MM.1S (cell line): Measurements from ENCODE around the gene SETD2.
"Not testable (repeated sequence)": the region's sequence is repeated elsewhere in the genome, so short reads cannot be mapped to it uniquely, and the experiment has no call there.

Source experiments
- DNase-seq: peaks from one replicate; pipeline ENCODE4 v3.0.0-alpha.2; 2015
- H2AFZ ChIP-seq: fragments of 300-600 bp; sonication (generic); 2 replicates; pipeline ENCODE4 v1.6.0; 2016; ENCODE audit warnings: antibody characterized with exemption, low read length
- H3F3A ChIP-seq: fragments of 300-600 bp; sonication (generic); 2 replicates; pipeline ENCODE4 v1.6.1; 2016; ENCODE audit warnings: mild to moderate bottlenecking, antibody characterized with exemption, low read length, moderate library complexity, mixed read lengths; ENCODE audit not compliant: insufficient read depth
- H3K27ac ChIP-seq: fragments of 300-600 bp; sonication (generic); 2 replicates; pipeline ENCODE4 v1.5.1; 2016; ENCODE audit warnings: mild to moderate bottlenecking, low read length
- H3K27me3 ChIP-seq: fragments of 300-600 bp; sonication (generic); replicated peaks from 2 replicates; pipeline ENCODE4 v1.6.0; 2016; ENCODE audit warnings: low read length; ENCODE audit not compliant: insufficient read depth
- H3K36me3 ChIP-seq: fragments of 300-600 bp; sonication (generic); replicated peaks from 2 replicates; pipeline ENCODE4 v1.6.1; 2016; ENCODE audit warnings: mild to moderate bottlenecking, low read length, mixed read lengths; ENCODE audit not compliant: insufficient read depth
- H3K4me1 ChIP-seq: fragments of 300-600 bp; sonication (generic); 2 replicates; pipeline ENCODE4 v1.6.1; 2016; ENCODE audit warnings: low read length, mixed read lengths
- H3K4me2 ChIP-seq: fragments of 300-600 bp; sonication (generic); 2 replicates; pipeline ENCODE4 v1.6.0; 2016; ENCODE audit warnings: low read depth, low read length
- H3K4me3 ChIP-seq: fragments of 300-600 bp; sonication (generic); 2 replicates; pipeline ENCODE4 v1.5.1; 2016; ENCODE audit warnings: low read length, mixed read lengths
- H3K79me2 ChIP-seq: fragments of 300-600 bp; sonication (generic); 2 replicates; pipeline ENCODE4 v1.6.1; 2016; ENCODE audit warnings: mixed run types, low read length, mixed read lengths
- H3K9ac ChIP-seq: fragments of 300-600 bp; sonication (generic); 2 replicates; pipeline ENCODE4 v1.6.1; 2016; ENCODE audit warnings: low read length, mixed read lengths
- H3K9me2 ChIP-seq: fragments of 300-600 bp; sonication (generic); replicated peaks from 2 replicates; pipeline ENCODE4 v1.6.1; 2016; ENCODE audit warnings: mild to moderate bottlenecking, low read length, mixed read lengths; ENCODE audit not compliant: insufficient read depth
- H3K9me3 ChIP-seq: fragments of 300-600 bp; sonication (generic); replicated peaks from 2 replicates; pipeline ENCODE4 v1.6.1; 2016; ENCODE audit warnings: mild to moderate bottlenecking, low read length, mixed read lengths; ENCODE audit not compliant: insufficient read depth
- H4K20me1 ChIP-seq: fragments of 300-600 bp; sonication (generic); 2 replicates; pipeline ENCODE4 v1.6.1; 2016; ENCODE audit warnings: mild to moderate bottlenecking, low read length, moderate library complexity, mixed read lengths; ENCODE audit not compliant: insufficient read depth
- CTCF ChIP-seq: fragments of 300-600 bp; sonication (generic); IDR thresholded peaks from 2 replicates; pipeline ENCODE4 v1.5.1; 2016; ENCODE audit warnings: antibody characterized with exemption, low read length, mixed read lengths
- EZH2 ChIP-seq: fragments of 300-600 bp; sonication (generic); optimal IDR thresholded peaks from 2 replicates; pipeline ENCODE3; 2017; ENCODE audit warnings: low read depth, mild to moderate bottlenecking, antibody characterized with exemption, low read length, mixed read lengths
- EZH2phosphoT487 ChIP-seq: fragments of 300-600 bp; sonication (generic); IDR thresholded peaks from 2 replicates; pipeline ENCODE4 v1.6.1; 2018; ENCODE audit warnings: antibody characterized with exemption, low read length

Gene SETD2, protein sequence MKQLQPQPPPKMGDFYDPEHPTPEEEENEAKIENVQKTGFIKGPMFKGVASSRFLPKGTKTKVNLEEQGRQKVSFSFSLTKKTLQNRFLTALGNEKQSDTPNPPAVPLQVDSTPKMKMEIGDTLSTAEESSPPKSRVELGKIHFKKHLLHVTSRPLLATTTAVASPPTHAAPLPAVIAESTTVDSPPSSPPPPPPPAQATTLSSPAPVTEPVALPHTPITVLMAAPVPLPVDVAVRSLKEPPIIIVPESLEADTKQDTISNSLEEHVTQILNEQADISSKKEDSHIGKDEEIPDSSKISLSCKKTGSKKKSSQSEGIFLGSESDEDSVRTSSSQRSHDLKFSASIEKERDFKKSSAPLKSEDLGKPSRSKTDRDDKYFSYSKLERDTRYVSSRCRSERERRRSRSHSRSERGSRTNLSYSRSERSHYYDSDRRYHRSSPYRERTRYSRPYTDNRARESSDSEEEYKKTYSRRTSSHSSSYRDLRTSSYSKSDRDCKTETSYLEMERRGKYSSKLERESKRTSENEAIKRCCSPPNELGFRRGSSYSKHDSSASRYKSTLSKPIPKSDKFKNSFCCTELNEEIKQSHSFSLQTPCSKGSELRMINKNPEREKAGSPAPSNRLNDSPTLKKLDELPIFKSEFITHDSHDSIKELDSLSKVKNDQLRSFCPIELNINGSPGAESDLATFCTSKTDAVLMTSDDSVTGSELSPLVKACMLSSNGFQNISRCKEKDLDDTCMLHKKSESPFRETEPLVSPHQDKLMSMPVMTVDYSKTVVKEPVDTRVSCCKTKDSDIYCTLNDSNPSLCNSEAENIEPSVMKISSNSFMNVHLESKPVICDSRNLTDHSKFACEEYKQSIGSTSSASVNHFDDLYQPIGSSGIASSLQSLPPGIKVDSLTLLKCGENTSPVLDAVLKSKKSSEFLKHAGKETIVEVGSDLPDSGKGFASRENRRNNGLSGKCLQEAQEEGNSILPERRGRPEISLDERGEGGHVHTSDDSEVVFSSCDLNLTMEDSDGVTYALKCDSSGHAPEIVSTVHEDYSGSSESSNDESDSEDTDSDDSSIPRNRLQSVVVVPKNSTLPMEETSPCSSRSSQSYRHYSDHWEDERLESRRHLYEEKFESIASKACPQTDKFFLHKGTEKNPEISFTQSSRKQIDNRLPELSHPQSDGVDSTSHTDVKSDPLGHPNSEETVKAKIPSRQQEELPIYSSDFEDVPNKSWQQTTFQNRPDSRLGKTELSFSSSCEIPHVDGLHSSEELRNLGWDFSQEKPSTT (N-terminal part only)

GRCh38 chr3:47164007-47164881, at the start of gene SETD2:
Gene SETD2, minus strand, starts transcription at chr3:47164113. Its CDS starts 189 bp downstream, at chr3:47163924.
- Histone ChIP-seq H3K79me2 (peaks cover 45% of the 10 kb centered on the region), H3K4me2 (peak within 1 kb of the TSS; percentile 96), H3K27ac (peak within 1 kb of the TSS; percentile 74), H3K4me1 (peaks cover 33% of the 10 kb centered on the region), H3K9ac (peak within 1 kb of the TSS; percentile 72), H3K4me3 (peak within 1 kb of the TSS; percentile 96), H3K9me2 (no peaks in the 10 kb centered on the region), H3F3A (peaks cover 22% of the 10 kb centered on the region), H3K36me3 (no peaks in the 10 kb centered on the region), H3K9me3 (no peaks in the 10 kb centered on the region), H4K20me1 (peaks cover 30% of the 10 kb centered on the region), H3K27me3 (no peaks in the 10 kb centered on the region), H2AFZ (peak within 1 kb of the TSS; percentile 99)
- no peak for TF ChIP-seq EZH2
- peak; percentile 54 for TF ChIP-seq CTCF
- peak; percentile 91 for DNase-seq

DNA sequence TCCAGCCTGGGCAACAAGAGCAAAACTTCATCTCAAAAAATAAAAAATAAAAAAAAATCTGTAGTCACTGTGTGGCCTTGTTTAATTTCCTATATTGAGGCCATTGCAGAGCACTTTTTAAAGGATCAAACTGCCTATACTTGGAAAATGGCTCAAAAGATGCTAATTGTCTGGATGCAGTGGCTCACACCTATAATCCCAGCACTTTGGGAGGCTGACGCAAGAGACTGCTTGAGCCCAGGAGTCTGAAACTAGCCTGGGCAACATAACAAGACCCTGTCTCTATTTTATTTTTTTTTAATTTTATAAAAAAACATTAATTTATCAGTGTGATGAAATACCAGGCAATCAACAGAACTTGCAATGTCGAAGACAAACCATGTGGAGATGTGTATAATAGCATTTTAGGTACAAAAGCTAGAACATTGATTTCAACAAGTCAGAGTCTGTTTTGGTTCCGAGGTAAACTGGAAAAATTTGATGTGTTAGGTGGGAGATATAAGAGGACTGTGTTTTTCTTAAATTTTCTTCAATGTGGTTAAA, 47.0 kb upstream of the SETD2 start:
- no peak overlapping the region for H3K4me2 ChIP-seq
- H3K27me3 ChIP-seq, result no peaks in the 10 kb centered on the region
- no peaks in the 10 kb centered on the region for H4K20me1 ChIP-seq
- no peaks in the 10 kb centered on the region for H3K9me3 ChIP-seq
- H3F3A ChIP-seq, result no peaks in the 10 kb centered on the region
- TF ChIP-seq EZH2phosphoT487 (no peak), EZH2 (no peak), CTCF (no peak)
- no peaks in the 10 kb centered on the region for H3K36me3 ChIP-seq
- no peaks in the 10 kb centered on the region for H3K79me2 ChIP-seq
- H3K4me1 ChIP-seq, result no peaks in the 10 kb centered on the region
- DNase-seq, result no peak
- no peak overlapping the region for H3K27ac ChIP-seq
- no peak overlapping the region for H2AFZ ChIP-seq
- no peak overlapping the region for H3K9ac ChIP-seq
- no peak overlapping the region for H3K4me3 ChIP-seq
- H3K9me2 ChIP-seq, result no peaks in the 10 kb centered on the region

DNA sequence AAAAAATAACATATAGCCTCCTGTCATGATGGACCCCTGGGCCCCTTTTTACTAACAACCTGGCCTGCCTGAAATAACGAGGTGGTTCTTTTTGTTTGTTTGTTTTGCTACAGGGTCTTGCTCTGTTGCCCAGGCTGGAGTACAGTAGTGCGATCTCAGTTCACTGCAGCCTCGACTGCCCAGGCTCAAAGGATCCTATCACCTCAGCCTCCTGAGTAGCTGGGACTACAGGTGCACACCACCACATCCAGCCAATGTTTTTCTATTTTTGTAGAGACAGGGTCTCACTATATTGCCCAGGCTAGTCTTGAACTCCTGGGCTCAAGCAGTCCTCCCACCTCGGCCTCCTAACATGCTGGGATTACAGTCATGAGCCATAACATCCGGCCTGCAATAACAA, 42.1 kb upstream of the SETD2 start:
- not testable (repeated sequence) for H3K4me2 ChIP-seq, H4K20me1 ChIP-seq, H3K4me3 ChIP-seq, H3K4me1 ChIP-seq, H3K9me3 ChIP-seq, H3K27me3 ChIP-seq, H3F3A ChIP-seq, H3K27ac ChIP-seq, H2AFZ ChIP-seq, H3K36me3 ChIP-seq, H3K79me2 ChIP-seq, H3K9ac ChIP-seq, H3K9me2 ChIP-seq, DNase-seq
